Gastroesophageal sphincter (tissue), 3 donors: ENCODE results near the gene MAN2C1.

ENCODE experiments used
- CTCF ChIP-seq, 4 experiments: fragments of 200-600 bp in 2 of 4; fragments of 450-650 bp in 2 of 4; sonication (generic) in 1 of 4; IDR thresholded peaks; one replicate each; pipeline ENCODE4 v1.5.1; 2017 to 2019; ENCODE audit warnings: antibody characterized with exemption in 4 of 4, mild to moderate bottlenecking in 2 of 4, moderate library complexity in 2 of 4
- POLR2A ChIP-seq, 2 donors: fragments of 450-650 bp; IDR thresholded peaks; one replicate each; pipeline ENCODE4 v1.6.1; 2017; ENCODE audit warnings: antibody characterized with exemption in 2 of 2, mild to moderate bottlenecking in 2 of 2, moderate library complexity in 1 of 2

DNA sequence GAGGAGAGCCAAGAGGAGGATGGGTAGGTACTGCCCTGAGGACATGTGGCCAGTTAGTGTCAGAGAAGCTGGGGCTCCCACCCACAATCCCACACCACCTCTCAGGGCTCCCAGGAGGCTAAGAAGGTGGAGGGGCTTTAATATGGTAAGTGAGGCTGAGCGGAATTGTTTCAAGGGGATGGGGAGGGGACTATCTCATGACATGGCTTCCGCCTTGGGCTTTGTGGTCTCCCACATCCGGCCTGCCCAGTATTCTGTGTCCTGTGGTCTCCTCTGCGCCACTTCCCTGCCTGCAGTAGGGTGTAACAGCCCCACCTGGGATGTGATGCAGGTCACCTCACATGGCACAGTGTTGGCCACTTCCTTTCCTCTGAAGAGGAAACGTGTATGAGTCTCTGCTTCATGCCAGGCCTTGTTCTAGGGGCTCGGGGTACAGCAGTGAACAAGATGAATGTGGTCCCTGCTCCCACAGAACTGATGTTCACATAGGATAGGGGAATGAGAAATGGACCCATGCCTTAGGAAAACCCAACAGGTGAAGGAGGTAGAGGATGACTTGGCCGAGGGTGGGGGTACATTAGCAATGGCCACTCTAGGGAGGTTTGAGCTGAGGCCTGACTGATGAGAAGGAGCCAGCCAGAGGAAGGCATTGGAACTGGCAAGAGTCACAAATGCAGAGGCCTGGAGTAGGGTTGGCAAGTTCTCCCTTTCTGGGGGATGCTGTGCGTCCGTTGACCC, 18.4 kb downstream of the MAN2C1 start:
- TF ChIP-seq CTCF (IDR thresholded peaks at IDR 0.05) (no peak), POLR2A (IDR thresholded peaks at IDR 0.05) (no peak)
